Neural progenitor cell (in vitro differentiated cells): Measurements from ENCODE around the gene NFKBIL1. TPM values are rescaled to one million over a fixed set of nuclear protein-coding genes. Genes with fewer than 3 reads are reported as not detected.

ENCODE experiments used
- DNase-seq: peaks from one replicate; pipeline ENCODE4 v3.0.0-alpha.2; 2016; ENCODE audit warnings: low spot score
- H2AFZ ChIP-seq: fragments of 200-600 bp; sonication (generic); replicated peaks from 2 replicates; pipeline ENCODE4 v1.6.1; 2016; ENCODE audit warnings: antibody characterized with exemption
- H3F3A ChIP-seq: fragments of 200-600 bp; sonication (generic); 2 replicates; pipeline ENCODE4 v1.6.1; 2016; ENCODE audit warnings: antibody characterized with exemption, low read depth
- H3K27ac ChIP-seq: fragments of 200-600 bp; sonication (generic); 2 replicates; pipeline ENCODE4 v1.5.1; 2016; ENCODE audit warnings: mild to moderate bottlenecking
- H3K27me3 ChIP-seq: fragments of 200-600 bp; sonication (generic); 2 replicates; pipeline ENCODE4 v1.6.1; 2016; ENCODE audit warnings: mild to moderate bottlenecking, moderate library complexity
- H3K36me3 ChIP-seq: fragments of 200-600 bp; sonication (generic); 2 replicates; pipeline ENCODE4 v1.5.1; 2016
- H3K4me1 ChIP-seq: fragments of 200-600 bp; sonication (generic); 2 replicates; pipeline ENCODE4 v1.6.1; 2016; ENCODE audit warnings: mixed run types
- H3K4me2 ChIP-seq: fragments of 200-600 bp; sonication (generic); 2 replicates; pipeline ENCODE4 v1.6.1; 2016
- H3K4me3 ChIP-seq: fragments of 200-600 bp; sonication (generic); 2 replicates; pipeline ENCODE4 v1.5.1; 2016
- H3K79me2 ChIP-seq: fragments of 200-600 bp; sonication (generic); 2 replicates; pipeline ENCODE4 v1.6.1; 2016; ENCODE audit warnings: low read depth
- H3K9ac ChIP-seq: fragments of 200-600 bp; sonication (generic); 2 replicates; pipeline ENCODE4 v1.6.1; 2016
- H3K9me3 ChIP-seq: fragments of 200-600 bp; sonication (generic); 2 replicates; pipeline ENCODE4 v1.5.1; 2016; ENCODE audit warnings: low read depth
- H4K20me1 ChIP-seq: fragments of 200-600 bp; sonication (generic); 2 replicates; pipeline ENCODE4 v1.6.1; 2016; ENCODE audit warnings: low read depth
- H3K27ac Mint-ChIP-seq: 3 replicates; pipeline ENCODE4 v1.8.0; 2021; ENCODE audit warnings: mixed read lengths
- H3K27me3 Mint-ChIP-seq: 2 replicates; pipeline ENCODE4 v1.8.0; 2022; ENCODE audit warnings: low read depth, mild to moderate bottlenecking, inconsistent platforms, moderate library complexity, mixed read lengths; ENCODE audit not compliant: insufficient read depth
- H3K36me3 Mint-ChIP-seq: 3 replicates; pipeline ENCODE4 v1.8.0; 2021; ENCODE audit warnings: mixed read lengths
- H3K4me1 Mint-ChIP-seq: 3 replicates; pipeline ENCODE4 v1.8.0; 2021; ENCODE audit warnings: mixed read lengths
- H3K4me3 Mint-ChIP-seq: 3 replicates; pipeline ENCODE4 v1.8.0; 2021; ENCODE audit warnings: mild to moderate bottlenecking, moderate library complexity, mixed read lengths
- H3K9me3 Mint-ChIP-seq: 3 replicates; pipeline ENCODE4 v1.8.0; 2020; ENCODE audit warnings: mixed read lengths
- CTCF ChIP-seq: fragments of 200-600 bp; sonication (generic); IDR thresholded peaks from 2 replicates; pipeline ENCODE4 v1.5.1; 2017; ENCODE audit warnings: antibody characterized with exemption, mild to moderate bottlenecking
- EZH2 ChIP-seq: fragments of 200-600 bp; sonication (generic); IDR thresholded peaks from 2 replicates; pipeline ENCODE4 v1.6.1; 2017; ENCODE audit warnings: antibody characterized with exemption, mild to moderate bottlenecking, moderate library complexity
- EZH2phosphoT487 ChIP-seq: fragments of 200-600 bp; sonication (generic); IDR thresholded peaks from 2 replicates; pipeline ENCODE4 v1.6.1; 2017; ENCODE audit warnings: antibody characterized with exemption
- total RNA-seq: library from RNA; depleted of rRNA; stranded (reverse); fragments of >200 nt; gene quantifications from 2 replicates; pipeline ENCODE4 v1.2.3, GENCODE V29; 2015; ENCODE audit warnings: low replicate concordance

NFKBIL1 gene
- total RNA-seq, 1 donor from 2014 or later, result 8.6 TPM

- no peak within 1 kb of the TSS for H3K4me2 ChIP-seq
- H3K4me3 Mint-ChIP-seq, result peak within 1 kb of the TSS; percentile 39
- TF ChIP-seq CTCF (no peak), EZH2phosphoT487 (no peak), EZH2 (no peak)
- H3K9ac ChIP-seq, result no peak within 1 kb of the TSS
- H3K27ac ChIP-seq, result peak within 1 kb of the TSS; percentile 74
- H3K36me3 Mint-ChIP-seq, result peaks cover 33% of the 10 kb centered on the region
- peaks cover 56% of the 10 kb centered on the region for H3F3A ChIP-seq
- no peak for DNase-seq
- H3K4me3 ChIP-seq, result no peak within 1 kb of the TSS
- peaks cover 6% of the 10 kb centered on the region for H3K4me1 Mint-ChIP-seq
- peaks cover 6% of the 10 kb centered on the region for H3K27me3 Mint-ChIP-seq
- H2AFZ ChIP-seq, result no peak within 1 kb of the TSS
- H3K36me3 ChIP-seq, result peaks cover 10% of the 10 kb centered on the region
- peaks cover 56% of the 10 kb centered on the region for H4K20me1 ChIP-seq
- no peaks in the 10 kb centered on the region for H3K4me1 ChIP-seq
- no peaks in the 10 kb centered on the region for H3K9me3 Mint-ChIP-seq
- no peaks in the 10 kb centered on the region for H3K27me3 ChIP-seq
- no peaks in the 10 kb centered on the region for H3K9me3 ChIP-seq
- H3K27ac Mint-ChIP-seq, result peak within 1 kb of the TSS; percentile 53
- H3K79me2 ChIP-seq, result peaks cover 16% of the 10 kb centered on the region
These were observed 18.5 kb upstream of the NFKBIL1 start, which contains the start of gene MCCD1 for GRCh38 chr6:31528821-31529328. TSS of gene MCCD1 (plus strand) at chr6:31528962. CDS start at chr6:31529015, 53 bp downstream.

- Histone ChIP-seq H3K27ac (peak overlapping the region; percentile 74), H3K9me3 (no peaks in the 10 kb centered on the region), H3K4me3 (no peak overlapping the region), H3K9ac (no peak overlapping the region), H3K36me3 (peaks cover 10% of the 10 kb centered on the region), H4K20me1 (peaks cover 63% of the 10 kb centered on the region), H3K4me2 (no peak overlapping the region), H3K27me3 (no peaks in the 10 kb centered on the region), H3F3A (peaks cover 63% of the 10 kb centered on the region), H3K79me2 (peaks cover 23% of the 10 kb centered on the region), H3K4me1 (no peaks in the 10 kb centered on the region), H2AFZ (no peak overlapping the region)
- no peak for TF ChIP-seq EZH2
- no peak for TF ChIP-seq EZH2phosphoT487
- no peak for TF ChIP-seq CTCF
- H3K27ac Mint-ChIP-seq, result no peak overlapping the region
- H3K9me3 Mint-ChIP-seq, result no peaks in the 10 kb centered on the region
- no peak for DNase-seq
- peaks cover 6% of the 10 kb centered on the region for H3K27me3 Mint-ChIP-seq
- peaks cover 36% of the 10 kb centered on the region for H3K36me3 Mint-ChIP-seq
- no peak overlapping the region for H3K4me3 Mint-ChIP-seq
- peaks cover 6% of the 10 kb centered on the region for H3K4me1 Mint-ChIP-seq
These were observed 17.9 kb upstream of the NFKBIL1 start for GRCh38 chr6:31529329-31530150.

GRCh38 chr6:31530659-31531058, 16.7 kb upstream of the NFKBIL1 start:
- H3K4me3 Mint-ChIP-seq, result no peak overlapping the region
- no peak overlapping the region for H2AFZ ChIP-seq
- peaks cover 6% of the 10 kb centered on the region for H3K4me1 Mint-ChIP-seq
- peaks cover 34% of the 10 kb centered on the region for H3K79me2 ChIP-seq
- peaks cover 74% of the 10 kb centered on the region for H3F3A ChIP-seq
- H3K9me3 Mint-ChIP-seq, result no peaks in the 10 kb centered on the region
- peaks cover 45% of the 10 kb centered on the region for H3K36me3 Mint-ChIP-seq
- DNase-seq, result no peak
- H3K27ac Mint-ChIP-seq, result no peak overlapping the region
- no peak for TF ChIP-seq CTCF
- TF ChIP-seq EZH2phosphoT487, result no peak
- no peak for TF ChIP-seq EZH2
- H3K4me3 ChIP-seq, result no peak overlapping the region
- peaks cover 6% of the 10 kb centered on the region for H3K27me3 Mint-ChIP-seq
- H3K9ac ChIP-seq, result no peak overlapping the region
- H4K20me1 ChIP-seq, result peaks cover 74% of the 10 kb centered on the region
- no peaks in the 10 kb centered on the region for H3K4me1 ChIP-seq
- peaks cover 20% of the 10 kb centered on the region for H3K36me3 ChIP-seq
- H3K27me3 ChIP-seq, result no peaks in the 10 kb centered on the region
- H3K9me3 ChIP-seq, result no peaks in the 10 kb centered on the region
- H3K4me2 ChIP-seq, result no peak overlapping the region
- no peak overlapping the region for H3K27ac ChIP-seq
